ENCODE results near the gene CENPQ. TPM values are rescaled to one million over a fixed set of nuclear protein-coding genes. Genes with fewer than 3 reads are reported as not detected.

CENPQ gene
- total and polyA plus RNA-seq, 2 of the 8 experiments (the other 6 are each of a cell fraction or from before 2014, with no cell fraction given), result 9.4 to 19.6 TPM

DNA sequence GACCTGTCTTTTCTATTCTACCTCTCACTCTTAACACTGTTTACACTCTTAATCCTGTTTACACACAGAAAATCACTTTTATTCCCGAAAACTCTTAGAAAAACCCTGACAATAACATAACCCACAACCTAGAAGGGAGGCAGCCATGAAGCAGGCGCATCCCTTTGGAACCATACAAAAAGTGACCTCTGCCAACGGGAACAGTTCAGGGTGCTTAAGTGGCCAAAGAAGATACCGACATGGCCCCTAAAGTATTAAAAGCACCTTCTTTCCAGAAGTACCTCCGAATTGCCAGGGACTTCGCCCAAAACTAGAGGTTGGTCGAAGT, 607 bp upstream of the CENPQ start:
- Histone ChIP-seq H3K23me2 (ENCODE audit: low read depth, low read length) (peaks cover 4% of the 10 kb centered on the region), H3K79me1 (ENCODE audit: low read depth, low read length) (0 out of 2 replicates have a peak, but pooled peaks cover 3% of the 10 kb centered on the region), H4K20me1 (replicated peaks in 1 of 2; ENCODE audit: control insufficient read depth in 1 of 2, insufficient read depth in 2 of 2, low read length in 2 of 2) (no peaks in the 10 kb centered on the region), H3K14ac (ENCODE audit: insufficient read length) (no peak overlapping the region), H2BK20ac (ENCODE audit: low read length) (no peak overlapping the region), H4K5ac (ENCODE audit: insufficient read length, low read depth, low read length) (no peak overlapping the region), H2BK120ac (replicated peaks; ENCODE audit: low read depth, low read length) (no peak overlapping the region), H2AFZ (ENCODE audit: low read length) (peak overlapping the region; percentile 76), H3K36me3 (ENCODE audit: control insufficient read depth in 2 of 4, insufficient read depth in 4 of 4, low read length in 3 of 4) (peaks cover 0 to 5% (median 0%) of the 10 kb centered on the region in 4 experiments; a peak in 1 of 8 replicates), H3K4me3 (ENCODE audit: extremely low read depth in 1 of 4, insufficient read depth in 2 of 4, low read depth in 3 of 4, low read length in 4 of 4) (peak overlapping the region; percentile 89 to 99 (median 95)), H2BK5ac (ENCODE audit: low read depth, low read length) (no peak overlapping the region; the same call in 1 of the 2 replicates), H3K18ac (ENCODE audit: extremely low read depth, low read length) (no peak overlapping the region), H3K4me1 (replicated peaks in 1 of 4; ENCODE audit: control insufficient read depth in 3 of 4, insufficient read depth in 4 of 4, low read length in 3 of 4) (no peaks in the 10 kb centered on the region), H3K79me2 (ENCODE audit: control insufficient read depth in 1 of 2, insufficient read depth in 2 of 2, low read length in 2 of 2) (peaks cover 8 to 66% of the 10 kb centered on the region in 2 experiments; a peak in 3 of 4 replicates), H3K4me2 (ENCODE audit: insufficient read depth in 1 of 2, low read depth in 2 of 2, low read length in 2 of 2) (peak overlapping the region; percentile 80 to 82), H2BK15ac (ENCODE audit: low read length) (no peak overlapping the region), H3K4ac (replicated peaks; ENCODE audit: insufficient read length, low read depth, low read length) (no peak overlapping the region), H4K91ac (replicated peaks; ENCODE audit: insufficient read length, low read length) (no peak overlapping the region), H3K56ac (replicated peaks; ENCODE audit: insufficient read length, low read depth, low read length) (peak overlapping the region; percentile 5), H3K23ac (ENCODE audit: insufficient read length) (no peak overlapping the region), H2AK5ac (ENCODE audit: low read depth, low read length) (peak overlapping the region; percentile 14; the same call in 1 of the 2 replicates), H3K27me3 (replicated peaks in 1 of 4; ENCODE audit: control insufficient read depth in 3 of 4, extremely low read depth in 1 of 4, insufficient read depth in 3 of 4, low read length in 3 of 4) (no peaks in the 10 kb centered on the region), H3K9ac (replicated peaks in 1 of 4; ENCODE audit: extremely low read depth in 1 of 4, low read depth in 3 of 4, low read length in 3 of 4) (peak overlapping the region; percentile 82 to 96 (median 94)), H4K8ac (ENCODE audit: extremely low read depth, insufficient read depth, low read length) (no peak overlapping the region), H2BK12ac (ENCODE audit: low read depth, low read length) (no peak overlapping the region), H3K9me3 (ENCODE audit: insufficient read depth in 2 of 2, low read depth in 1 of 2, low read length in 1 of 2) (no peaks in the 10 kb centered on the region), H3K27ac (ENCODE audit: low read depth, low read length) (peak overlapping the region; percentile 53)
- WGBS, 2 experiments (ENCODE audit: extremely low coverage in 1 of 2, insufficient coverage in 1 of 2, insufficient read length in 1 of 2, insufficient replicate concordance in 2 of 2, low coverage in 1 of 2, low lambda C conversion rate in 2 of 2, missing lambda C conversion rate in 1 of 2), result 11% methylated on average over 7 of the region's 7 CpGs; no CpG with 5 or more reads in 1 of the 2 experiments
- ChIA-PET CTCF (ENCODE audit: partially characterized antibody) (no interaction called here), POLR2A (ENCODE audit: partially characterized antibody) (interaction anchor here (1.3 kb wide), 1 partner anchor 88 kb away, joined by 3 read pairs; the partner anchor contains the start of gene C6orf141)
- DNase-seq (ENCODE audit: low read depth in 1 of 2, low spot score in 2 of 2) (no peak), FAIRE-seq (no peak)
- TF ChIP-seq TBP (IDR thresholded peaks at IDR 0.05; ENCODE audit: low read depth, low read length), result no peak
- TF ChIP-seq MAFK (IDR thresholded peaks at IDR 0.05; ENCODE audit: low read depth, low read length), result no peak
- TF ChIP-seq SAP30 (IDR thresholded peaks at IDR 0.05; ENCODE audit: insufficient read depth, insufficient replicate concordance, low read length), result no peak
- no peak for TF ChIP-seq SIRT6 (IDR thresholded peaks at IDR 0.05; ENCODE audit: low read length)
- no peak for TF ChIP-seq GABPA (IDR thresholded peaks at IDR 0.05; ENCODE audit: borderline replicate concordance, insufficient read depth, low read length)
- no peak for TF ChIP-seq SUZ12 (IDR thresholded peaks at IDR 0.05; ENCODE audit: low read length)
- no peak for TF ChIP-seq KDM4A (IDR thresholded peaks at IDR 0.05; ENCODE audit: low read depth, low read length, severe bottlenecking)
- TF ChIP-seq CHD2 (IDR thresholded peaks at IDR 0.05; ENCODE audit: low read length), result no peak
- TF ChIP-seq, protein P1, sequence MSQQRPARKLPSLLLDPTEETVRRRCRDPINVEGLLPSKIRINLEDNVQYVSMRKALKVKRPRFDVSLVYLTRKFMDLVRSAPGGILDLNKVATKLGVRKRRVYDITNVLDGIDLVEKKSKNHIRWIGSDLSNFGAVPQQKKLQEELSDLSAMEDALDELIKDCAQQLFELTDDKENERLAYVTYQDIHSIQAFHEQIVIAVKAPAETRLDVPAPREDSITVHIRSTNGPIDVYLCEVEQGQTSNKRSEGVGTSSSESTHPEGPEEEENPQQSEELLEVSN (IDR thresholded peaks at IDR 0.05), result no peak
- TF ChIP-seq CHD1 (IDR thresholded peaks at IDR 0.05; ENCODE audit: low read depth, low read length), result no peak
- TF ChIP-seq RNF2 (IDR thresholded peaks at IDR 0.05; ENCODE audit: borderline replicate concordance, low read depth, low read length, missing control alignments, poor library complexity, severe bottlenecking), result no peak
- TF ChIP-seq EP300 (IDR thresholded peaks at IDR 0.05; ENCODE audit: borderline replicate concordance in 1 of 2, low read depth in 2 of 2, low read length in 2 of 2), result no peak
- no peak for TF ChIP-seq NRF1 (IDR thresholded peaks at IDR 0.05; ENCODE audit: low read depth, low read length)

Measured in H1 (cell line).